ENCODE results near the gene MSH2.

The MSH2 gene

DNA sequence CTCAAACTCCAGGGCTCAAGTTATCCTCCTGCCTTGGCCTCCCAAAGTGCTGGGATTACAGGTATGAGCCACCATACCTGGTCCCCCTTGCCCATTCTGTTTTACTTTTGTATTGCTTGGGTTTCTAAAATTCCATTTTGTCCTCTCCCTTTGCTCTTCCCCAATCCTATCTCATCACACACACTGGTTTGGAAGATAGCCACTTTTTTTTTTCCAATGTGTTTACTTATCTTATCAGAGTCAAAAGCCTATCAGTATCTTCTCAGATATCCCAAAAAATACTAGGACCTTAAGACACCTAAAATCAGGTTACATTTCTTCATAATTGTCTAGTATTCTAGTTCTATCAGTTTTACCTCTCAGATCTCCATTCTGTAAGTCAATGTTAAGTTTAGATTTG lies 56.1 kb downstream of the MSH2 start:
- TF ChIP-seq, protein P1, sequence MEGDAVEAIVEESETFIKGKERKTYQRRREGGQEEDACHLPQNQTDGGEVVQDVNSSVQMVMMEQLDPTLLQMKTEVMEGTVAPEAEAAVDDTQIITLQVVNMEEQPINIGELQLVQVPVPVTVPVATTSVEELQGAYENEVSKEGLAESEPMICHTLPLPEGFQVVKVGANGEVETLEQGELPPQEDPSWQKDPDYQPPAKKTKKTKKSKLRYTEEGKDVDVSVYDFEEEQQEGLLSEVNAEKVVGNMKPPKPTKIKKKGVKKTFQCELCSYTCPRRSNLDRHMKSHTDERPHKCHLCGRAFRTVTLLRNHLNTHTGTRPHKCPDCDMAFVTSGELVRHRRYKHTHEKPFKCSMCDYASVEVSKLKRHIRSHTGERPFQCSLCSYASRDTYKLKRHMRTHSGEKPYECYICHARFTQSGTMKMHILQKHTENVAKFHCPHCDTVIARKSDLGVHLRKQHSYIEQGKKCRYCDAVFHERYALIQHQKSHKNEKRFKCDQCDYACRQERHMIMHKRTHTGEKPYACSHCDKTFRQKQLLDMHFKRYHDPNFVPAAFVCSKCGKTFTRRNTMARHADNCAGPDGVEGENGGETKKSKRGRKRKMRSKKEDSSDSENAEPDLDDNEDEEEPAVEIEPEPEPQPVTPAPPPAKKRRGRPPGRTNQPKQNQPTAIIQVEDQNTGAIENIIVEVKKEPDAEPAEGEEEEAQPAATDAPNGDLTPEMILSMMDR (IDR thresholded peaks at IDR 0.05; ENCODE audit: extremely low read depth, missing control alignments): no peak
- no peak for DNase-seq (ENCODE audit: low spot score)

DNA sequence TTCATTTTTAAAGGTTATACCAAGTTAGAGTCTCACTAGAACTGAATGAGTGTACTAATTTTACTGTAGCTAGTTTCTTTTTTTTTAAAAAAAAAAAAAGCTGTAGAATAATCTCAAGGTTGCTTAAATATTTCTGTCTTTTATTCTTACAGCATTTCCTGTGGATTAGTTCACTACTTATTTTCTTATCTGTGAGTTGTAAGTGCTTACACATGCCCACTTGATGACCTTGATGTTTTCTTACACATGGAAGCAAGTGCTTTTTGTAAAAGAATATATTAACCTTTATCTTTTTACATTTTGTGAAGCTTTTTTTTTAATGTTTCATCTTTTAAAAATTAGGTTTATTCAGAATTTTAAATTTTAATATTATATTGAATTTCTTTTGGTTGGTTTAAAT lies 57.8 kb downstream of the MSH2 start:
- TF ChIP-seq, protein P1 (IDR thresholded peaks at IDR 0.05; ENCODE audit: extremely low read depth, missing control alignments): no peak
- DNase-seq (ENCODE audit: low spot score): no peak

DNA sequence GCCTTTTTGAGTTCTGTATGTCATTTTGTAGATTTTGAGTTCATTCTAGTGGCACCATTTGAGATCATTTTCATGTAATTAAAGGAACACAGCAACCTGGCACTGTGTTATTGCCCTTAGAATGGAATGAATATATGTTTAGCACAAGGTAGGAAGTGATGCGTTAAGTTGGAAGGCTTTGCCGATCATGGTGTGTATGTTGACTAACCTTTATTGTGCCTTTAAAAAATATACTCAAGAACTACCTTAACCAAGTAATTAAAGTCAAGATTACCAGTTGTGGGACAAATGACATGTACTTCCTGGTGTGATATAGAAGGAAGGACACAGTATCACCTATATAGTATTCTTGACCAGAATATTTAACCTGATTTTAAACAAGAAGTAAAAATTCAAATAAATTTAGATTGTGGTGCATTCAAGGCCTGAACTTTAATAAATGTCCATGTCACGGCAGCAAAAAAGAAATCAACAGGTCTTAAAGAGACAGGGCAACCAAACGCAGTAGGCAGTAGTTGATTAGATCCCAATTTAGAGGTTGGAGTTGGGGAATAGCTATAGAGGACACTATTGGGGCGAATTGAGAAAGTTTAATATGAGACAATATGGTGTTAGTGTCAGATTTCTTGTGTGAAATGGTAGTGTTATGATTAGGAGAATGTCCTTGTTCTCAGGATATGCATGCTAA lies 68.6 kb downstream of the MSH2 start:
- TF ChIP-seq, protein P1 (IDR thresholded peaks at IDR 0.05; ENCODE audit: extremely low read depth, missing control alignments): no peak
- DNase-seq (ENCODE audit: low spot score): no peak

DNA sequence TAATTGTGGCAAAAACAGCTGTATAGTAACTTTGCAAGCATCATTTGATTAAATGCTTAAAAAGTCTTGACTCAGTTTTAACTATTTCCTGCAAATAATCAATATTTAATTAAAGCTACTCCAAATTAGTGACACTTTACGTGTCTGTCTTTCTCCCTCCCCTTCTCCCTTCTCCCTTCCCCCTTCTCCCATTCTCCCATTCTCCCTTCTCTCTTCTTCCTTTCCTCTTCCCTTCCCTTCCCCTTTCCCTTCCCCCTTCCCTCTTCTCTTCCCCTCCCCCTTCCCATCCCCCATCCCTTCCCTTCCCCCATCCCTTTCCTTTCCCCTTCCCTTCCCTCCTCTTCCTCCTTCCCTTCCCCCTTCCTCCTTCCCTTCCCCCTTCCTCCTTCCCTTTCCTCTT lies 76.9 kb downstream of the MSH2 start:
- TF ChIP-seq, protein P1 (IDR thresholded peaks at IDR 0.05; ENCODE audit: extremely low read depth, missing control alignments): no peak
- DNase-seq (ENCODE audit: low spot score): no peak

DNA sequence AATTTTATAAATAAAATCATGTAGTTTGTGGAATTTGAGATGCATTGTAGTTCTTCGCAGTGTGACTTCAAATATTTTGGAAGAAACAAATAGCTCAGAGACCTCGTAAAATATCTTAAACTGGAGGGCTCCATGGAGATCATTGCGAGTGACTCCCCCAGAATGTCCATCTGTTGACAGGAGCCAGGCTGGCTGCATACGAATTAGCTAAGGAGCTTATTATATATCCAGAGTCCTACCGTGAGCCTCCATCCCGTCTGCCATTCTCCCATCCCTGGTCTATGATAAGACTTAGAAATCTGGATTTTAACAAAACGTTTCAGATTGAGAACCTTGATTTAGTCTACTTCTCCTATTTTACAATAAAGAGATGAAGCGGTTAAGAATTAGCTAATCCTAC lies 80.2 kb downstream of the MSH2 start:
- no peak for DNase-seq (ENCODE audit: low spot score)

DNA sequence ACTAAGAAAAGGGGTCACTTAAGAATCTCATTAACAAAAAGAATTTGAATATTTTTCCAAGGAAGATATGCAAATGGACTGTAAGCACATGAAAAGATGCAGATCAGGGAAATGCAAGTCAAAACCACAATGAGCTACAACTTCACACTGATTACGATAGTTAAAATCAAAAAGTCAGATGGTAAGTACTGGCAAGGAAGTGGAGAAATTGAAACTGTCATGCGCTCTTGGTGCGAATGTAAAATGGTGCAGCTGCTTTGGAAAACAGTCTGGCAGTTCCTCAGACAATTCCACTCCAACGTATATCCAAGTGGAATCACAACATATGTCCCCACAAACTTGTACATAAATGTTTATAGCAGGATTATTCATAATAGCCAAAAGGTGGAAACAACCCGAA lies 81.4 kb downstream of the MSH2 start:
- TF ChIP-seq, protein P1 (IDR thresholded peaks at IDR 0.05; ENCODE audit: extremely low read depth, missing control alignments): no peak
- DNase-seq (ENCODE audit: low spot score): no peak

More for the DNA sequence above, 80.2 kb downstream of the MSH2 start:
- TF ChIP-seq, protein P1 (IDR thresholded peaks at IDR 0.05; ENCODE audit: extremely low read depth, missing control alignments): no peak

DNA sequence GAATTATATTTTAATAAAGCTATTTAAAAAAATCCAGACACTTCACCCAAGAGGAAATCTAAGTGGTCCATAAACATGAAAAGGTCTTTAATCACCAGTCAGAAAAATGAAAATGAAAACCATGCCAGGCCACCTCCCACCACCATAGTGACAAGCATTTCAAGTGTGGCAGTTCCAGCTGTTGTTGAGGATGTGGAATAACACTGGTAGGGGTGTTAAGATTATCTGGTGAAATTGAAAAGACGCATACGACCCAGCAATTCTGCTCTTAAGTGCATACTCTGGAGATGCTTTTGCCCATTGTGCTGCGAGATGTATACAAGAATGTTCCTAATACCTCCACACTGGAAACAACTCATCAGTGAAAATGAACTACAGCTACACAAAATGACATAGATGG lies 82.2 kb downstream of the MSH2 start:
- TF ChIP-seq, protein P1 (IDR thresholded peaks at IDR 0.05; ENCODE audit: extremely low read depth, missing control alignments): no peak
- DNase-seq (ENCODE audit: low spot score): no peak
